HG03045 (cell line): ENCODE results near the gene VKORC1.

Experiments
- ATAC-seq: cut with Tn5 transposase; IDR thresholded peaks from one replicate; pipeline ENCODE4 v1.9.1; 2021; ENCODE audit warnings: mild to moderate bottlenecking, moderate library complexity; ENCODE audit not compliant: unreplicated experiment

Gene VKORC1

DNA sequence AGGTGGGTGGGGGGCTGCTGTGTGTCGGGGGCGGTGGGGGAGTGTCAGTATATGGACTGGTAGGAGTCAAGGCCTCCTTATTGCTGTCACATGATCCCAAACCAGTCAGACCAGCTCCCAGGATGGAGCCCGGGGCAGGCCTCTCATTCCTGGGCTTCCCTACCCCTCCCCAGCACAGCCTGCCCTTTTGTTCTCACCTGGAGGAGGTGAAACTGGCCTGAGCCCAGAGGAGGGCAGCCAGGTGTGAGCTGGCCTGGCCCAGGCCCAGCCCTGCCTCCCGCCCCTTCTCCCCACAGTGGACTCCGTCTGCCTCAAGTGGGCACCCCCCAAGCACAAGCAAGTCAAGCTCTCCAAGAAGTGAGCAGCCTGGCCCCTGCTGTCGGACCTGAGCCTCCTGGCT, 36.3 kb upstream of the VKORC1 start:
- no peak for ATAC-seq

DNA sequence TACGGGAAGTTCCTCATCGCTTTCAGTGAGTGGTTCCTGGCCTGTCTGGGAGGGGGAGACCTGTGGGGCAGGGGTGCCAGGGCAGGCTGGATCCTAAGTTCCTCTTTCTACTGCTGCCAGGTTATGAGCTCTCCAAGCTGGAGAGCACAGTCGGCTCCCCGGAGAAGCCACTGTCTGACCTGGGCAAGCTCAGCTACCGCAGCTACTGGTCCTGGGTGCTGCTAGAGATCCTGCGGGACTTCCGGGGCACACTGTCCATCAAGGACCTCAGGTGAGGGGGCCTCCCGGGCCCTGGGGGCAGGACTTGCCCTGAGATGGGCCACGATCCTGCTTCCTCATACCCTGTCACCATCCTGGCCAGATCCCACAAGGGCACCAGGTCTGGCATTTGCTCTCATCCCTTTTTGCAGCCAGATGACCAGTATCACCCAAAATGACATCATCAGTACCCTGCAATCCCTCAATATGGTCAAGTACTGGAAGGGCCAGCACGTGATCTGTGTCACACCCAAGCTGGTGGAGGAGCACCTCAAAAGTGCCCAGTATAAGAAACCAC, 35.8 kb upstream of the VKORC1 start:
- no peak for ATAC-seq

DNA sequence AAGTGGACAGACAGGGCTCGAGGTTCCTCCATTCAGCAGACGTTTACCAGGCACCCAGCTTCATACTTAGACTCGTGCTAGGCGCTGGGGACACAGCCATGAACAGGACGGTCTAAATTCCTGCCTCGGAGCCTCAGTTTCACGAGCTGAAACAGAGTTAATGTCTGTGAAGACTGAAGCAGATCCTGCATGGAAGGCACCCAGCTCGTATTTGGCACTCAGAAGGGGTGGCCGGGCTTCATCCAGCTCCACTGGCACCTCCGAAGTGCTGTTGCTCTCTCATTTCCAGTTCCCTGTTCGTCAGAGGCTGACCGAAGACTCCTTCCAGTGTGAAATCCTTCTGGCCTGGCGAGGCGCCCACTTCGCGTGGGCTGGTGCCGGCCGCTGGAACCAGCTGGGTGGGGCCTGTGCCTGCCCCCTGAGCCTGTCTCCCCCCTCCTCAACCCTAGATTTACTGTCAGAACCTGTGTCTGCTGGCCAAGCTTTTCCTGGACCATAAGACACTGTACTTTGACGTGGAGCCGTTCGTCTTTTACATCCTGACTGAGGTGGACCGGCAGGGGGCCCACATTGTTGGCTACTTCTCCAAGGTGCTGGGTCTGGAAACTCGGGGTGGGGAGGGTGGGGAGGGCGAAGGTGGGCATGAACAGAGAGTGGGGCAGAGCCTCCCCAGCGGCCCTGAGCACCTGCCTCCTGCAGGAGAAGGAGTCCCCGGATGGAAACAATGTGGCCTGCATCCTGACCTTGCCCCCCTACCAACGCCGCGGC, 35.2 kb upstream of the VKORC1 start:
- ATAC-seq, result no peak

DNA sequence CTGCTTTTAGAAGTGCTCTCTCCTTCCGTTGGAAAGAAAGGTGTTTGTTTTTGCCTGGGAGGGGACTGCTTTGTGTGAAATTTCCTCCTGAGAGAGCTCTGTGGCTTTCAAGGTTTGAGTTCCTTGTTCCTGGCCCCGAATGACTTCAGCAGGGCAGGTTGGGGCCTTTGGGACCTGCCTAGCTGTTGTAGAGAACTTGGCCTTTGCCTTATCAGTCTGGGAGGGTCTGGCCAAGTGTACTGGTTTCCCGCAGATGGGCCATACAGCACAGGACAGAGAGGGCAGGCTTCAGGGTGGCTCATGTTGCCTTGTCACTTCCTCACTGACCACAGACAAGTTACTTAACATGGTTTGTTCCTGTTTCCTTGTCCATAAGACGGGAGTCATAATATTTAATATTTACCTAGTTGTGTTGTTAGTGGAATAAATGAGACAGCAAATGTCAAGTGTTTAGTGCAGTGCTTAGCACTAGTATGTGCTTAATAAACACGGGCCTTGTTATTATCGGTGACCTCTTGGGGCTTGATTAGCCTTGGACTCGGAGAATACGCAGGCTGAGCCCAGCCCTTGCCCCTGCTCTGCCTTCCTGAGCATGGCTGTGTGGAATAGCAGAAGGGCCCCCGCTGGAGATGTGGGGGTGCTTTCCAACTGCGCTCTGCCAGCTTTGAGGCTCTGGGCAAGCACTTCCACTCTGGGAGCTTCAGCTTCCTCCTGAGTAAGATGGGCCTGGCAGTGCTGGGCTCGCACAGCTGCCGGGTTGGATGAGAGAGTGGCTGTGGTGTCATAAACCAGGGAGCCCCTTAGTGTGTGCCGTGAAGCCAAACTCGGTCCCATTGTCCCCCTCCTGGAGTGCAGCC, 34.3 kb upstream of the VKORC1 start:
- ATAC-seq, result no peak

DNA sequence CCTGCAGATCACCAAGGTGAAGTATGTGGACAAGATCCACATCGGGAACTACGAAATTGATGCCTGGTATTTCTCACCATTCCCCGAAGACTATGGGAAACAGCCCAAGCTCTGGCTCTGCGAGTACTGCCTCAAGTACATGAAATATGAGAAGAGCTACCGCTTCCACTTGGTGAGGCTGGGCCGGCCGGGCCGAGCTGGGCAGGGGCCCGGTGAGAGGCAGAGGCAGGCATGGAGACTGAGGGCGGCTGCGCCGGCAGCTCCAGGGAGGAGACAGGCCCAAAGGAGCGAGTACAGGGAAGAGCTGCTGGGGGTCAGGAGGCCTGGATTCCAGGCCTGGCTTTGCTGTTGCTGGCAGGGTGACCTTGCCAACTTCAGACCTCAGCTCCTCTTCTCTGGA, 32.6 kb upstream of the VKORC1 start:
- no peak for ATAC-seq

DNA sequence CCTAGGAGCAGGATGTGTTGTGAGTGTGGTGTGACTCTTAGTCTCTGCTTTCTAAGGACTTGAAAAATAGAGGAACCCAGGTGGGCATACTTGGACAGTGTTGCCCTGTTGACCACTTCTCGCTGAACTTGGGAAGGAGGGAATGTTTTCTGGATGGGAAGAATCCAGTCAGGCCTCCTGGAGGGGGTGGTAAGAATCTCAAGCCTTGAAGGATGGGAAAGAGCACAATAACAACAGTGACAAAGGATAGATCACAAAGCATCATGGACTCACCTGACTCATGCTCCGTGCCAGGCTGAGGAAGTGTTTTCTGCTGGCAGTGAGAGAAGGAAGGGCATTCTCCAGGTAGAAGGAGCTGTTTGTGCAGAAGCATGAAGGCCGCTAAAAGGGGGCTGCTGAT, 31.2 kb upstream of the VKORC1 start:
- ATAC-seq, result no peak

DNA sequence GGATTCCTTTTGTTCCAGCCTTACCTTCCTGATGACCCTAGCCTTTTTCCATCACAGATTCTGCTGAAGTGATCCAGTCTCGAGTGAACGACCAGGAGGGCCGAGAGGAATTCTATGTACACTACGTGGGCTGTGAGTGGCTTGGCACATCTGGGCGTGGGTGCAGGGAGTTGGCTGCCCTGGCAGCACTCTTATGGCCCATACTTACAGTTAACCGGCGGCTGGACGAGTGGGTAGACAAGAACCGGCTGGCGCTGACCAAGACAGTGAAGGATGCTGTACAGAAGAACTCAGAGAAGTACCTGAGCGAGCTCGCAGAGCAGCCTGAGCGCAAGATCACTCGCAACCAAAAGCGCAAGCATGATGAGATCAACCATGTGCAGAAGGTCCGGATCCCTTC, 25.5 kb upstream of the VKORC1 start:
- no peak for ATAC-seq

DNA sequence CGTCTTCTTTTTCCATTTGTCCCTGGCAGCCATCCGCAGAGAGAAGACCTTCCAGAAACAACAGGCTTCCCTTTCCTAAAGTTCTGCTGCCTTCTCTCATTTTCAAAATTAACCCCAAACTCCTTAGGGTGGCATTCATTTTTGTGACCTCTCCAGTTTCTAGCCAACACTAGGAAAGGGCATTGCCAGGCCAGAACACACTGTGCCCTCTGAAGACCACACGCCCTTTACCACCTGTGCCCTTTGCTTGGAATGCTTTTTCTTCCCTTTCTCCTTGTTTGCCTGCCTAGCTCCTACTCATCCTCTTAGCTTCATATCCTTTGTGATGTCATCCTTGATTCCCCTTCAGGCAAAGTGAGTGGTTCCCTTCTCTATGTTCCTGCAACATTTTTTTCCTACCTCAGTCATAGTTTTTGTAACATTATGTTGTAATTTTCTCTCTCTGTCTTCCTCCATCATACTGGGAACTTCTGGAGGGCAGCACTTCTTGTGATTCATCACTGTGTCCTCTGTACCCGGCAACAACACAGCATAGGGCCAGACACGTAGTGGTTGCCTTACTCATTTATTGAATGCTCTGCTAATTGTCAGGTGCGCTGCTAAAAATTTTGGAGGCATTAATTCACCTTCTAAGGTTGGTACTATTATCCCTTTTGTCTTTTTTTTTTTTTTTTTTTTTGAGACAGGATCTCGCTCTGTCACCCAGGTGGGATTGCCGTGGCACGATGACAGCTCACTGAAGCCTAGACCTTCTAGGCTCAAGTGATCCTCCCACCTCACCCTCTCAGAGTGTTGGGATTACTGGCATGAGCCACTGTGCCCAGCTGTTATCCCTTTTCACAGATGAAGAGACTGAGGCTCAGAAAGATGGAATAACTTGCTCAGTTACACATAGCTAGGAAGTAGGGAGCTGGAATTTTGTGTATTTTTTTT, 23.9 kb upstream of the VKORC1 start:
- no peak for ATAC-seq

DNA sequence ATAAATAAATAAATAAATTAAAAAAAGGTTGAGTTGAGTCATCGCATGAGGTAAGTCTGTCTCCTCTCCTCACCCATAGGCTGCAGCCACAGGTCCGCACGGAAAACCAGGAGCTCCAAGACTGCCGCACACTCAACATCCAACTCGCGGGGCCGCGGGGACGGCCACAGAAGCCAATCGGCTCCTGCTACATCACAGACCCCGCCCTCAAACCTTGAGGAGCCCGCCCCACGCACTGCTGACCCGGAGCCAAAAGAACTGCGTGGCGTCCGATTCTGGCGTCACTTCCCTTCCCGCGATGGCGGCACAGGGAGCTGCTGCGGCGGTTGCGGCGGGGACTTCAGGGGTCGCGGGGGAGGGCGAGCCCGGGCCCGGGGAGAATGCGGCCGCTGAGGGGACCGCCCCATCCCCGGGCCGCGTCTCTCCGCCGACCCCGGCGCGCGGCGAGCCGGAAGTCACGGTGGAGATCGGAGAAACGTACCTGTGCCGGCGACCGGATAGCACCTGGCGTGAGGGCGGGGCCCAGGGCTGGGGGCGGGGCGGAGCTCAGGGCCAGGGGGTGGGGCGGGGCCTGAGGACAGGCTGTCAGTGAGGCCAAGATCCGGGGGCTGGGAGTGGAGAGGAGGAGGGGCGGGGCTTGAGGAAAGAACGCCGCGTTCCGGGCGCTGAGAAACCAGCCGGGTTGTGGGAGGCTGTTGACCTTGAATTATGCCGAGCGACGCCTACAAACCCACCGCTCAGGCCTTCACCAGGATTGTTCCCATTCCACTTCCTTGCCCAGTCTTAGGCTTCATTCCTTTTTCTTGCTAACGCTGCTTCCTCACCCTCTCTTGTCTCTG, 23.0 kb upstream of the VKORC1 start, which contains the start of gene KAT8:
TSS of gene KAT8 (plus strand) at position 281 of the 839 bp plus-strand sequence. CDS start at position 299, 18 bp downstream.
- ATAC-seq, result peak; percentile 89

DNA sequence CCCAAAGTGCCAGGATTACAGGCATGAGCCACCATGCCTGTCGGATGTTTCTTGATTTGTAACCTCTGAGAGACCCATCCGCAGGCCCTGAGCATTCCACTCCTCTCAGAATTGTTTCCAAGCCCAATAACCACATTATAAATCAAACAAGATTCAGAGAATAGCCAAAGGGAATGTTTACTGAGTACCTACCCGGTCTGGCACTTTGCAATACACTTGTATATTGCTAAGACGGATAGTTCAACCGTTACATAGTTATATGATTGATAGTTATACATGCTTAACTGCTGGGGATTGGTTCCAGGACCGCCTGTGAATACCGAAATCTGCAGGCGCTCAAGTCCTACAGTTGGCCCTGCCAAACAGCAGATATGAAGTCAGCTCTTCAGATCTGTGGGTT, 19.9 kb upstream of the VKORC1 start:
- ATAC-seq, result no peak

DNA sequence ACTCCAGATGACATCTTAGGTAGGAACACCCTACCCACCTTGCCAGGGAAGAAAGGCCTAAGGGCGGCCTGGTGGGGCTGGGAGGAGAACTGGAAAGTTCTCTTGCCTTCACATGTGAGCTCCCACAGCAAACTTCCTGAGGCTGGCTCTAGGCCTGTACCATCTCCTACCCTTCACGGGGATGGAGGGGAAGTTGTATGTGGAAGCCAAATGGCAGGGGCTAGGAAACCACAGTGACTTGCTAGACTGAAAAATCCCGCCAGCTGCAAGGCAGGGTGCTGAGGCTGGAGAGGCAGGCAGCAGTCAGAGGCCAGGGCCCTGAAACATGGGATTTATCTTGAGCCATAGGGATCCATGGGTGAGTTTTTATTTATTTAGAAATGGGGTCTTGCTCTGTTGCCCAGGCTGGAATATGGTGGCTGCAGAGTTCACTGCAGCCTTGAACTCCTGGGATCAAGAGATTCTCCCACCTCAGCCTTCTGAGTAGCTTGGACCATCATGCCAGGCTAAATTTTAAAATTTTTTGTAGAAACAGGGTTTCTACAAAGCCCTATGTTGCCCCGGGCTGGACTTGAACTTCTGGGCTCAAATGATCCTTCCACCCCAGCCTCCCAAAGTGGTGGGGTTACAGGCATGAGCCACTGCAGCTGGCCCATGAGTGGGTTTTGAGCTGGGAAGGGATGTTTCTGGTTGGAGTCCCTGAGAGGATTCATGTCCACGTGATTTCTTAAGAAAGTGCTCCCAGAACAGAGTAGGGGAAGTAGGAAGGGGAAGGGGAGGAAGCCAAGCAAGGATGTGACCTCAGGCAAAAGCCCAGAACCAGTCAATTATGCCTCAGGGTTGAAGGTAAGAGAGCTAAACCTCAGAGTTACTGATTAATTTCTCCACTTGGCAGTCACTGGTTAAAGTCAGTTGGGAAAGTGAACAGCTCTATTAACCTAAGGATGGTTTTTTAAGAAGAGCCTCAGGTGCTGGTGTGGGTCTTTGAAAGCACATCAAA, 18.8 kb upstream of the VKORC1 start:
- ATAC-seq, result no peak

DNA sequence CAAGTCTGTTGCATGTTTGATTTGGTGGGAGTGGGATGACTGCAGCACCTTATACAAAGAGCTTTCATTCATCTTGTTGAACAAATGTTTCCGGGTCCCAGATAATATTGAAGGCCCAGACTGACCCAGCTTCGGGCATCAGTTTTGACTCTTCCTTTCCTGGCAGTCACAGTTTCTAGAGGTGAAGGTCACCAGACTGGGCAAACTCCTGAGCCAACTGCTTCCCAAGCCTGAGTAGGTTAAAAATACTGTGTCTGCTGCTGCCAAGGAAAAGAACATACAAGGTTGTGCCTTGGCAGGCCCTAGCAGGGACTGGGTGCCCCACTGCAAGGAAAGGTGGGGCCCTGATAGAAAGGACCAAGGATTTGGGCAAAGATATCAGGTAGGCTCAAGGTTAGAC, 18.1 kb upstream of the VKORC1 start:
- ATAC-seq, result no peak

DNA sequence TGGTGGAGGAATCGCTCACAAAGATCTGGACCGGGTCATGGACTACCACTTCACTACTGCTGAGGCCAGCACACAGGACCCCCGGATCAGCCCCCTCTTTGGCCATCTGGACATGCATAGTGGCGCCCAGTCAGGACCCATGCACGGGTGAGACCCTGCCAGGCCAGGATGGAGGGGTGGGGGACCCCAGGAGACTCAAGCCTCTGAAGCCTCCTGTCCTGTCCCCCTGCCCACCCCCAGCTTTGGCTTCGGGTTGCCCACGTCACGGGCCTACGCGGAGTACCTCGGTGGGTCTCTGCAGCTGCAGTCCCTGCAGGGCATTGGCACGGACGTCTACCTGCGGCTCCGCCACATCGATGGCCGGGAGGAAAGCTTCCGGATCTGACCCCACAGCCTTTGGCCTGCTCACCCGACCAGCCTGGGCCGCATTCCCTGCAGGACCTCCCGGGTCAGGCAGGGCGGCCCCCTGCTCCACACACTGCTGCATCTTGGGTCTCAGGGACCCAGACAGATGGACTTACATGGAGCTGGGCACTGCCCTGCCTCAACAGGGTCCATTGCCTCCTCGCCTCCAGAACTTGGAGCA, 17.4 kb upstream of the VKORC1 start:
- no peak for ATAC-seq

DNA sequence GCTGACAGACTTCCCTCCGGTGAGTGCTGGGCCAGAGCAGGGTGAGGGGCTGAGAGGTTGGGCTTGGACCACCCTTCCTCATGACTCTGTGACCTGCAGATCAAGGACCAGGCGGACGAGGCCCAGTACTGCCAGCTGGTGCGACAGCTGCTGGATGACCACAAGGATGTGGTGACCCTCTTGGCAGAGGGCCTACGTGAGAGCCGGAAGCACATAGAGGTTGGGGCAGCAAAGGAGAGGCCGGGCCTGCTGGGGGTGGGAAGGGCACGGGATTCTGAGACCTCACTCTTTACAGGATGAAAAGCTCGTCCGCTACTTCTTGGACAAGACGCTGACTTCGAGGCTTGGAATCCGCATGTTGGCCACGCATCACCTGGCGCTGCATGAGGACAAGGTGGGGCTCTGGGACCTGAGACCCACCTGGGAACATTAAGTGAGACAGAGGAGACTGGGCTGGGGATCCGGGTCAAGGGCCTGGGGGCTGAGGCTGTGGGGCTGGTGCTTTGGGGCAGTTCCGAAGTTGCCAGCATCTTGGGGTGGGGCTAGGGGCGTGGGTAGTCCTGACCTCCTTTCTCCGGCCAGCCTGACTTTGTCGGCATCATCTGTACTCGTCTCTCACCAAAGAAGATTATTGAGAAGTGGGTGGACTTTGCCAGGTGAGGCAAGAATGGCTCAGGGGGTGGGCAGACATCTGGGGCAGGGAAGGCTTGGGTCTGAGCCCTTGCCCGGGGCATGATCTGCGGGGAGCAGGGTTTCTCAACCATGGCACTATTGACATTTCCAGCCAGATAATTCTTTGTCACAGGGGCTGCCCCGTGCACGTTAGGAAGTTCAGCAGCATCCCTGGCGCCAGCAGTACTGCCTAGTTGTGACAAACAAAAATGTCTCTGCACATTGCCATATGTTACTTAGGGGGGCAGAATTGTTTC, 15.8 kb upstream of the VKORC1 start:
- no peak for ATAC-seq

DNA sequence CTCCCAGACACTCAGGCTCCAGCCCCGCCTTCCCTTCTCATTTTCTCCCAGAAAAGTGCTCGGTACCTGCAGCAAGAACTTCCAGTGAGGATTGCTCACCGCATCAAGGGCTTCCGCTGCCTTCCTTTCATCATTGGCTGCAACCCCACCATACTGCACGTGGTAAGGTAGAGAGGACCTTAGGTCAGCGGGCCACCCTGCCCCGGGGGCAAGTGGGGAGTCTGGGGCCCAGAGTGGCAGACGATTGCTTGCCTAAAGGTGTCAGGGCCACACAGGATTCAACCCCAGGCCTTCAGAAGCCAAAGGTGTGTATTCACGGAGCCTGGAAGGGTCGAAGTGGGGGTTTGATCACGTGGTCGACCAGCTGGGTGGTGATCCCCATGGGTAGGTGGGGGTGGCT, 15.0 kb upstream of the VKORC1 start:
- ATAC-seq, result no peak

DNA sequence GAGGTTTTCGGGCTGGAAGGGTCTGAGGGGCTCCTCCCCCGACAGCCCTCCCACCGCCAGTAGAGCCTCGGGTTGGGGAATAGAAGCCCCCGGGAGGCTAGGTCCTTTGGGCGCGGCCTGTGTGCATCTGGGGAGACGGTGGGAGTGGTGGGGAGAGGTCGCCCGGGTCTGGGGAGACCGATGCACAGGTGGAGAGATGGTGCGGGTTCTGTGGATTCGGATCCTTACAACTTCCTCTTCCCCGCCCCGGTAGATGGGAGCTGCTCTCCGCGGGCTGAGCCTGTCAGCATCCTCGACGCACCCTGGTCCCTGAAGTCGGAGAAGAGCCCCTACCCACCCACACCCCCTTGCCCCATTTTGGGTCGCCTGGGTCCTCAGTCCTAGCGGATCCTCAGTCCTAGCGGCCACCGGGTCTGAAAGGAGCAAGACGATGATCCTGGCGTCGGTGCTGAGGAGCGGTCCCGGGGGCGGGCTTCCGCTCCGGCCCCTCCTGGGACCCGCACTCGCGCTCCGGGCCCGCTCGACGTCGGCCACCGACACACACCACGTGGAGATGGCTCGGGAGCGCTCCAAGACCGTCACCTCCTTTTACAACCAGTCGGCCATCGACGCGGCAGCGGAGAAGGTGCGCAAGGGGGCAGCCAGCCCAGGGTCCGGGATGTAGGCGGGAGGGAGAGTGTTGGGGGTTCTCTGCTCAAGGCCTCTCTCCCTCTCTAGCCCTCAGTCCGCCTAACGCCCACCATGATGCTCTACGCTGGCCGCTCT, 14.4 kb upstream of the VKORC1 start:
- ATAC-seq, result no peak
